Upper lobe of right lung (tissue), 1 donor: ENCODE measurements around the gene RGS6. TPM values are rescaled to one million over a fixed set of nuclear protein-coding genes. Genes with fewer than 3 reads are reported as not detected.

ENCODE experiments used
- ATAC-seq: fragments of 200-7000 bp; cut with Tn5 transposase; one replicate; pipeline ENCODE4 v1.9.1; 2020; ENCODE audit warnings: mild to moderate bottlenecking, moderate library complexity
- DNase-seq: peaks from one replicate; pipeline ENCODE4 v3.0.0-alpha.2; 2020
- H3K27ac ChIP-seq: fragments of 200-600 bp; one replicate; pipeline ENCODE4 v1.8.0; 2022
- H3K27me3 ChIP-seq: fragments of 200-600 bp; one replicate; pipeline ENCODE4 v1.8.0; 2022; ENCODE audit warnings: mild to moderate bottlenecking
- H3K36me3 ChIP-seq: fragments of 200-600 bp; one replicate; pipeline ENCODE4 v1.8.0; 2022
- H3K4me1 ChIP-seq: fragments of 200-600 bp; one replicate; pipeline ENCODE4 v1.8.0; 2022
- H3K4me3 ChIP-seq: fragments of 200-600 bp; one replicate; pipeline ENCODE4 v1.8.0; 2022; ENCODE audit warnings: mild to moderate bottlenecking
- H3K9me3 ChIP-seq: fragments of 200-600 bp; one replicate; pipeline ENCODE4 v1.8.0; 2022
- intact Hi-C: fragments of 100-400 bp; cut with DNase I; formaldehyde crosslinking; loops from one replicate; pipeline ENCODE4 v1.11.0; 2022
- total RNA-seq: library from RNA; stranded (reverse); fragmentation: NEBNext Ultra II Directional; extraction: Animal tissue kit (Norgen Biotek cat#: 25700); gene quantifications from one replicate; pipeline ENCODE4 v1.2.1, GENCODE V29; 2021
- TF ChIP-seq, protein P1 (sequence below): fragments of 200-600 bp; IDR thresholded peaks from one replicate; pipeline ENCODE4 v1.8.0; 2022; ENCODE audit warnings: antibody characterized with exemption
- donor health status: DM: no; HTN: yes; CAD: no; lungs with severe emphysema.

Gene RGS6
- total RNA-seq, 1 donor from 2014 or later: 2.6 TPM

GRCh38 chr14:72045885-72046284 lies 113.7 kb downstream of the RGS6 start:
- intact Hi-C loops: no loop called here
- Histone ChIP-seq H3K4me1 (no peaks in the 10 kb centered on the region), H3K4me3 (no peak overlapping the region), H3K27me3 (no peaks in the 10 kb centered on the region), H3K36me3 (no peaks in the 10 kb centered on the region), H3K27ac (no peak overlapping the region), H3K9me3 (no peaks in the 10 kb centered on the region)
- TF ChIP-seq, protein P1, sequence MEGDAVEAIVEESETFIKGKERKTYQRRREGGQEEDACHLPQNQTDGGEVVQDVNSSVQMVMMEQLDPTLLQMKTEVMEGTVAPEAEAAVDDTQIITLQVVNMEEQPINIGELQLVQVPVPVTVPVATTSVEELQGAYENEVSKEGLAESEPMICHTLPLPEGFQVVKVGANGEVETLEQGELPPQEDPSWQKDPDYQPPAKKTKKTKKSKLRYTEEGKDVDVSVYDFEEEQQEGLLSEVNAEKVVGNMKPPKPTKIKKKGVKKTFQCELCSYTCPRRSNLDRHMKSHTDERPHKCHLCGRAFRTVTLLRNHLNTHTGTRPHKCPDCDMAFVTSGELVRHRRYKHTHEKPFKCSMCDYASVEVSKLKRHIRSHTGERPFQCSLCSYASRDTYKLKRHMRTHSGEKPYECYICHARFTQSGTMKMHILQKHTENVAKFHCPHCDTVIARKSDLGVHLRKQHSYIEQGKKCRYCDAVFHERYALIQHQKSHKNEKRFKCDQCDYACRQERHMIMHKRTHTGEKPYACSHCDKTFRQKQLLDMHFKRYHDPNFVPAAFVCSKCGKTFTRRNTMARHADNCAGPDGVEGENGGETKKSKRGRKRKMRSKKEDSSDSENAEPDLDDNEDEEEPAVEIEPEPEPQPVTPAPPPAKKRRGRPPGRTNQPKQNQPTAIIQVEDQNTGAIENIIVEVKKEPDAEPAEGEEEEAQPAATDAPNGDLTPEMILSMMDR: no peak
- DNase-seq (no peak), ATAC-seq (no peak)

- intact Hi-C loops: no loop called here
- ATAC-seq (no peak), DNase-seq (no peak)
- Histone ChIP-seq H3K27ac (no peak overlapping the region), H3K27me3 (no peaks in the 10 kb centered on the region), H3K9me3 (no peaks in the 10 kb centered on the region), H3K4me3 (no peak overlapping the region), H3K36me3 (no peaks in the 10 kb centered on the region), H3K4me1 (no peaks in the 10 kb centered on the region)
- TF ChIP-seq, protein P1: no peak
Measured at GRCh38 chr14:72049462-72049861, 117.2 kb downstream of the RGS6 start.

DNA sequence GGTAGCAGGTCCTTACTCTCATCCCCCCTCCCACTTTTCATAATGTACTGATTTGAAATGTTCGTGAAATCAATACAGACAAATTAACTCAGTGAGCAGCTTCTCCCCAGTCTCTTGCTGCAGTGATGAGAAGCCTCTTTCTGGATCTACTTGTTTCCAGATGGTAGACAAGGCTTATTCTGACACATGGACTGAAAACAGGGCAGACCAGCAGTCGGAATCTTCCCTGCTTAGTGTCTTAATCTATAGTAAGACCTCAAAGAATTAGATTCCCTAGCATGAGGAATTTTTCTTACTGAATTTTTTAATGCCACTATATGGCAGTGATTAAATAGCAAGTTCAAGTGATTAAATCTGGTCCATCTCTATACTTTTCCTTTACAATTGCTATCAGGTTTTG lies 120.1 kb downstream of the RGS6 start:
- no peak for DNase-seq
- H3K27ac ChIP-seq: no peak overlapping the region
- H3K4me3 ChIP-seq: no peak overlapping the region
- H3K27me3 ChIP-seq: no peaks in the 10 kb centered on the region
- H3K4me1 ChIP-seq: no peaks in the 10 kb centered on the region
- TF ChIP-seq, protein P1: no peak
- no peaks in the 10 kb centered on the region for H3K36me3 ChIP-seq
- no peak for ATAC-seq
- intact Hi-C loops: no loop called here
- H3K9me3 ChIP-seq: no peaks in the 10 kb centered on the region

GRCh38 chr14:72053651-72054050 lies 121.4 kb downstream of the RGS6 start:
- TF ChIP-seq, protein P1: no peak
- ATAC-seq (no peak), DNase-seq (no peak)
- no peaks in the 10 kb centered on the region for H3K9me3 ChIP-seq
- H3K27ac ChIP-seq: no peak overlapping the region
- intact Hi-C loops: no loop called here
- H3K4me3 ChIP-seq: no peak overlapping the region
- no peaks in the 10 kb centered on the region for H3K4me1 ChIP-seq
- no peaks in the 10 kb centered on the region for H3K27me3 ChIP-seq
- H3K36me3 ChIP-seq: no peaks in the 10 kb centered on the region

DNA sequence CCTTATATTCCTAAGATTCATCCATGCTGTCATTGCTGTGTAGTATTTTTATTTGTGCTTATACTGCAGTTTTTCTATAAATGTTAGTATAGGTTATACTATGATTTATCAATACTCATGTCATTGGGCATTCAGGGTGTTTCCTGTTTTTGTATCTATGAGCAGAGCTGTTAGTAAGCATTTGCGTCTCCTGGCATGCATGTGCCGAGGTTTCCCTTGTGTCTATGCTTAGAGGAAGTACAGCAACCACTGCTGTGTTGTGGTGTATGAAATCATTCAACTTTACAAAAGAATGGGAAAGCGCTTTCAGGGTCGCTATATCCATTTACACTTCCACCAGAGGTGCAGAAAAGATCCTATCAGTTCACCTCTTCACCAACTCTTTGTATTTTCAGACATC lies 122.7 kb downstream of the RGS6 start:
- H3K27ac ChIP-seq: no peak overlapping the region
- H3K9me3 ChIP-seq: no peaks in the 10 kb centered on the region
- H3K27me3 ChIP-seq: no peaks in the 10 kb centered on the region
- no peak for DNase-seq
- H3K4me1 ChIP-seq: no peaks in the 10 kb centered on the region
- intact Hi-C loops: no loop called here
- TF ChIP-seq, protein P1: no peak
- H3K4me3 ChIP-seq: no peak overlapping the region
- no peak for ATAC-seq
- no peaks in the 10 kb centered on the region for H3K36me3 ChIP-seq

- intact Hi-C loops: no loop called here
- Histone ChIP-seq H3K9me3 (no peaks in the 10 kb centered on the region), H3K27ac (no peak overlapping the region), H3K4me3 (no peak overlapping the region), H3K4me1 (no peaks in the 10 kb centered on the region), H3K36me3 (no peaks in the 10 kb centered on the region), H3K27me3 (no peaks in the 10 kb centered on the region)
- ATAC-seq (no peak), DNase-seq (no peak)
- TF ChIP-seq, protein P1: no peak
Measured at GRCh38 chr14:72057701-72058285, 125.6 kb downstream of the RGS6 start.
